ENCODE measurements around the gene FLNB. TPM values are rescaled to one million over a fixed set of nuclear protein-coding genes. Genes with fewer than 3 reads are reported as not detected.

The FLNB gene
- total RNA-seq, 1 donor = 274 TPM

- Histone ChIP-seq H3K4me2 (ENCODE audit: insufficient read depth, low read length) (no peak overlapping the region), H3K9me3 (ENCODE audit: low read depth, low read length) (no peaks in the 10 kb centered on the region), H3K36me3 (ENCODE audit: insufficient read depth, low read length) (no peaks in the 10 kb centered on the region), H3K4me3 (ENCODE audit: insufficient read depth, low read length) (no peak overlapping the region), H3K27ac (ENCODE audit: low read depth, low read length) (no peak overlapping the region), H3K4me1 (ENCODE audit: insufficient read depth, low read length) (peaks cover 31% of the 10 kb centered on the region), H4K20me1 (ENCODE audit: insufficient read depth, low read length) (no peaks in the 10 kb centered on the region), H3K79me2 (ENCODE audit: insufficient read depth, low read length) (no peaks in the 10 kb centered on the region), H2AFZ (ENCODE audit: low read length) (no peak overlapping the region), H3K27me3 (ENCODE audit: insufficient read depth, low read length) (no peaks in the 10 kb centered on the region)
- no peak for TF ChIP-seq CTCF (IDR thresholded peaks at IDR 0.05; ENCODE audit: extremely low read depth, low read depth, low read length)
- DNase-seq (ENCODE audit: insufficient read length, low spot score, missing footprints) = no peak
Observed at GRCh38 chr3:57971975-57972374, 36.2 kb upstream of the FLNB start.

- Histone ChIP-seq H3K4me2 (ENCODE audit: insufficient read depth, low read length) (no peak overlapping the region), H3K27me3 (ENCODE audit: insufficient read depth, low read length) (no peaks in the 10 kb centered on the region), H3K27ac (ENCODE audit: low read depth, low read length) (no peak overlapping the region), H3K79me2 (ENCODE audit: insufficient read depth, low read length) (no peaks in the 10 kb centered on the region), H3K36me3 (ENCODE audit: insufficient read depth, low read length) (no peaks in the 10 kb centered on the region), H3K4me1 (ENCODE audit: insufficient read depth, low read length) (peaks cover 32% of the 10 kb centered on the region), H2AFZ (ENCODE audit: low read length) (no peak overlapping the region), H4K20me1 (ENCODE audit: insufficient read depth, low read length) (no peaks in the 10 kb centered on the region), H3K9me3 (ENCODE audit: low read depth, low read length) (no peaks in the 10 kb centered on the region), H3K4me3 (ENCODE audit: insufficient read depth, low read length) (no peak overlapping the region)
- TF ChIP-seq CTCF (IDR thresholded peaks at IDR 0.05; ENCODE audit: extremely low read depth, low read depth, low read length) = no peak
- peak; percentile 50 for DNase-seq (ENCODE audit: insufficient read length, low spot score, missing footprints)
Observed at GRCh38 chr3:57972531-57973111, 35.6 kb upstream of the FLNB start.

- no peaks in the 10 kb centered on the region for H3K9me3 ChIP-seq (ENCODE audit: low read depth, low read length)
- no peaks in the 10 kb centered on the region for H3K79me2 ChIP-seq (ENCODE audit: insufficient read depth, low read length)
- peak overlapping the region; percentile 51 for H3K27ac ChIP-seq (ENCODE audit: low read depth, low read length)
- H3K27me3 ChIP-seq (ENCODE audit: insufficient read depth, low read length) = no peaks in the 10 kb centered on the region
- H4K20me1 ChIP-seq (ENCODE audit: insufficient read depth, low read length) = no peaks in the 10 kb centered on the region
- no peak for TF ChIP-seq CTCF (IDR thresholded peaks at IDR 0.05; ENCODE audit: extremely low read depth, low read depth, low read length)
- peaks cover 41% of the 10 kb centered on the region for H3K4me1 ChIP-seq (ENCODE audit: insufficient read depth, low read length)
- H2AFZ ChIP-seq (ENCODE audit: low read length) = no peak overlapping the region
- no peak overlapping the region for H3K4me2 ChIP-seq (ENCODE audit: insufficient read depth, low read length)
- H3K4me3 ChIP-seq (ENCODE audit: insufficient read depth, low read length) = no peak overlapping the region
- DNase-seq (ENCODE audit: insufficient read length, low spot score, missing footprints) = peak; percentile 23
- no peaks in the 10 kb centered on the region for H3K36me3 ChIP-seq (ENCODE audit: insufficient read depth, low read length)
Observed at GRCh38 chr3:57973715-57974477, 34.3 kb upstream of the FLNB start.

GRCh38 chr3:57974796-57975388 is 33.3 kb upstream of the FLNB start:
- Histone ChIP-seq H3K9me3 (ENCODE audit: low read depth, low read length) (no peaks in the 10 kb centered on the region), H3K4me2 (ENCODE audit: insufficient read depth, low read length) (peak overlapping the region; percentile 5), H3K4me1 (ENCODE audit: insufficient read depth, low read length) (peaks cover 35% of the 10 kb centered on the region), H2AFZ (ENCODE audit: low read length) (no peak overlapping the region), H3K79me2 (ENCODE audit: insufficient read depth, low read length) (no peaks in the 10 kb centered on the region), H3K4me3 (ENCODE audit: insufficient read depth, low read length) (no peak overlapping the region), H3K27ac (ENCODE audit: low read depth, low read length) (peak overlapping the region; percentile 53), H3K36me3 (ENCODE audit: insufficient read depth, low read length) (no peaks in the 10 kb centered on the region), H3K27me3 (ENCODE audit: insufficient read depth, low read length) (no peaks in the 10 kb centered on the region), H4K20me1 (ENCODE audit: insufficient read depth, low read length) (no peaks in the 10 kb centered on the region)
- TF ChIP-seq CTCF (IDR thresholded peaks at IDR 0.05; ENCODE audit: extremely low read depth, low read depth, low read length) = no peak
- DNase-seq (ENCODE audit: insufficient read length, low spot score, missing footprints) = peak; percentile 94
